SK-MEL-5 (cell line): ENCODE results near the gene BMAL1. TPM values are rescaled to one million over a fixed set of nuclear protein-coding genes. Genes with fewer than 3 reads are reported as not detected.

ENCODE experiments used
- DNase-seq: peaks from one replicate; pipeline ENCODE4 v3.0.0-alpha.2; 2016; ENCODE audit warnings: low read depth, low spot score
- in situ Hi-C: cut with HindIII; loops from 2 replicates; pipeline ENCODE4 v1.10.0; 2016; ENCODE audit warnings: low sequenced_read_pairs, high pct_unique_total_duplicates, low pct_unique_long_range_greater_than_20kb
- total RNA-seq: library from RNA; depleted of rRNA; stranded (reverse); fragments of >200 nt; shearing (Covaris generic); gene quantifications from 2 replicates; pipeline ENCODE4 v1.2.3, GENCODE V29; 2014

The BMAL1 gene
- total RNA-seq, 1 experiment from 2014 or later = 7.1 TPM

DNA sequence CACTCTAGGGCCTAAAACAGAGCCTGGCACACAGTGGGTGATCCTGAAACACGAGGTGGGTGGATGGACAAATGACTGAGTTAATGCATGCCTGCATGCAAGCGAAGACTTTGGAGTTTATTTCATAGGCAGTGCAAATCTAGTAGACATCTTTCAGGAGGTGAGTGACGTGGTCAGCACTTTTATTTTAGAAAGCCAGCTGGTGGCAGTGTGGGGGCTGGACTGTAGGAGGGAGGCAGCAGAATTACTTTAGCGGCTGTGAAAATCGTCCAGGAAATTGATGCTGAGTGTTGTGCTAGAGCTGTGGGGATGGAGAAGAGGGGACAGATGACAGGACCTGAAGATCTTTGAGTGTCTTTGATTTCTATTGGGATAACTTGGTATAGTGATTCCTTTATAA, 47.1 kb downstream of the BMAL1 start:
- in situ Hi-C loops = no loop called here

DNA sequence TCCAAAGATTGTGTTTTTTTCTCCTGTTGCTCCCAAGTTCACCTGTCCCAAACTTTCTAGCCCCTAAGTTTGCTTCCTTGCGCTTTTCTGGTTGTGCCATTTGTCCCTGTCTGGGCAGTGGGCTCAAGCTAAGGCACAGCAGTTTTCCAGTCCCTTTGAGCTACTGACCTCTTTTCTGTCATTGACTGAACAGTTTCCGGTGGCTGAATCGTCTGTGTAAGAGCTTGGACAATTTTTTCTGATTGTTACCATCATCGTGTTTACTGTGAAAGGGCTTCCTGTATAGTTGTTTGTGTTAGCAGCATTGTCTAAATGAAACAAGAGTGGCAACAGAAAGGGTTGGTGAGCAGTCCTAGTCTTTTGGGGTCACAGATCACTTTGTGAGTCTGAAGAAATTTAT, 49.8 kb downstream of the BMAL1 start:
- no peak for DNase-seq
- in situ Hi-C loops = no loop called here

More for the DNA sequence above, 47.1 kb downstream of the BMAL1 start:
- no peak for DNase-seq

DNA sequence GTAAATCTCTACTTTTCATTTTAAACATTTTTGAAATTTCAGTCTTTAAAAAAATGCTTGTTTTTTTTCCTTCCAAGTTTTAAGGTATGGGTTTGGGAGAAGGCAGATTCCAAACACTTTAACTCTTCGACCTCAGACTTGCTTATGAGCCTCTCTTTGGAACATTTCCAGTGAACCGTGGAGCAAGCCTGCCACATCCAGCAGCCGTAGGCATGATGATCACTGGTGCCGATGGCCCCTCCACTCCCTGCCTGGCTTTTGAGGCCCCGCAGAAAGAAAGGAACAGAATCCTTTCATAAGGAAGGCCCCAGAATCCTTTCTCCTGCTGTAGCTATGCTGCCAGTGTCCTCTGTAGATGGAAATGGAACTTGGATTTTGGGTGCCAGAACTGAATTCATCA, 50.7 kb downstream of the BMAL1 start:
- DNase-seq = no peak
- in situ Hi-C loops = no loop called here

DNA sequence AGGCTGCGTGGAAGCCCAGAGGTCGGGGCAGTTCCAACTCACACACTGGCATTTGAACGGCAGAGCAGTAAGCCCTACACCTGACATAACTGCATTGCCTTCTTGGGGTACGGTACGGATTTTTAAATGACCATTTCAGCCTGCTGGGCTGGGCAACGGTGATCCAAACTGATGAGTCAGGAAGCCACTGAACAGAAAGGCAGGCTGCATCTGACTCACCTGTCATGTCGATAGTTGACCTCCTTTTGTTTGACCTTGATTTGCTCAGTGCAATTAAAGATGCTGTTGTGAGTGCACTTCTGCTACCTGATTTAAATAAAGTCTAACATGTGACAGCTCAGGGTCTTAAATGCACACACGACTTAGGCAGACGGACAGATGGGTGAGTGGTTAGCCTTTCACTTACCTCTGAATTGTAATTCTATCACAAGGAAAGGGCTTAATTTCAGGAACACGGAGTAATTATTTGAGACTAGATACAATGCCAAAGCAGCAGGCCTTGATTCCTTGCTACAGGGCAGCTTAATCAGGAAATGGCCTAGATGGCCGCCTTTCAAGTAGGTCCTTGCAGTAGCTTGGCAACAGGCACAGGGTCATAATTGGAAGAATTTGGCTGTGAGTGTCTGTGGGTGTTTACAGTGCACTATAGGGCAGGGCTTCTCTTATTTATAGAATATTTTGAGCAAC, 52.2 kb downstream of the BMAL1 start:
- DNase-seq = no peak
- in situ Hi-C loops = no loop called here

DNA sequence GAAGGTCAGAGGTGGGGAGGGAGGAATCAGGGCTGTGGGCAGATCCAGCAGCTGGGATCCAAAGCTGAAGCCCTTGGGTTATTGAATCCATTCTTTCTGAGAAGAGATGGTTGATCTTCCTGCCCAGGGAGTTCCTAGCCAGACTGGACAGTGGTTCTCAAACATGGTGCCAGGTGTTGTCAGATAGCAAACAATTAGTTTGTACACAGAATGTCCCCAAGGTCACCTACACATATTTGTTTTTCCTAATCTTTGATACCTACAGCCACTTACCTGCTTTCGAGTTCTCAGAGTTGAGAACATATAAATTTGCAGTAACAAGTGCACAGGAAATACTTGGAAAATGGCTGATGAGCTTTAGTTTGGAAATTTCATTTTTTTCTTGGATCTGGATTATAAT, 54.5 kb downstream of the BMAL1 start:
- in situ Hi-C loops = no loop called here
- no peak for DNase-seq

DNA sequence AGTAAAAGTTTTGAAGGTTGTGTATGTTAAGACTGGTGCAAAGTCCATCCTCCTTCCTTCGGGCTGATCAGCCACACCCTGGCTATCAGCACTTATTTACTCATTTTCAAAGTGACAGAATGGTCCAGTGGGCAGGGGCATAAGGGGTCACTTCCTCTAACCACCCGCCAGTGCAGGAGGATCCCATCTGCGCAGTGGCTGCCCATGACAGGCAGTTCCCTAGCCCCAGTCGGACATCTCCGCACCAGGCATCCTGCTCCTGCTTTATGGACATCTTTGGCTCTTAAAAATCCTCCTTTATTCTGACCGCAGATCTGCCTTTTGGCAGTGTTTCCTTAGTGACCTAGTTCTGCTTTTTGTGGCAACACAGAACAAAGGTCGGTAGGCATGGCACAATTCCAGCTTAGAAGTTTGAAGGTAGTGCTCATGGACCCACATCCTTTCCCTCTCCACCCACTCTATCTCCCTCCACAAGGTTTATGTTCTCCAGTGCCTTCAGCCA, 55.9 kb downstream of the BMAL1 start:
- in situ Hi-C loops = no loop called here
- DNase-seq = no peak

DNA sequence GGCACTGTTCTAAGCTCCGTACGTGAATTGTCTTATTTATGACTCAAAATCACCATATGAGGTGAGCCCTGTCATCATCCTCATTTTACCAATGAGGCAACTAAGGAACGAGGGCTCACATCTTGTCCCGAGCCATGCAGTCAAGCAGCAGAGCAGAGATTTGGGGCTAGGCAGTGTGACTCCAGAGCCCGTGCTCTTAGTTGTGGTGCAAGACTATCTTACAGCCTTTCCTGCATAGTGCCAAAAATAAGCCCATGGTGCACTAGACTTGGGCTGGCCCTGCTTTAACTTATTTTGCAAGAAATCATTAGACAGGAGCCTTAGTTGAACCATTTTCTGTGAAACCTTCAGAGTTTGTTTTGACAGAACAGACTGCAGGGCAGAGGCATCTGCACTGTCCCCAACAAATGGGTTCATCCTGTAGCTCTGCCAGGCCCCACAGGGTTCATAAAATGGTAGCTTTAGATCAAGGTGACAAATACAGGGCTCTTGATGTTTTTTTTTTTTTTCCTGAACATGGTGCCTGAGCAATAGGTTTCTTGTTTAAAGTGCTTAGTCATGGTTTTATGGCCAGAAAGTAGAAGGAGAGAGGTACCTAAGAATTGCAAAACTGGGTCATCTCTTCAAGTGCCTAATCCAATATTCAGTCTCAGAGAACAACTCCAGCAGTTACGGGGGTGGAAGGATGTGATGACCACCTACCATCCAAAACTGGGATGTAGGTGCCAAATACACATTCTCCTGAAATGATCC, 56.6 kb downstream of the BMAL1 start:
- in situ Hi-C loops = no loop called here
- DNase-seq = no peak

DNA sequence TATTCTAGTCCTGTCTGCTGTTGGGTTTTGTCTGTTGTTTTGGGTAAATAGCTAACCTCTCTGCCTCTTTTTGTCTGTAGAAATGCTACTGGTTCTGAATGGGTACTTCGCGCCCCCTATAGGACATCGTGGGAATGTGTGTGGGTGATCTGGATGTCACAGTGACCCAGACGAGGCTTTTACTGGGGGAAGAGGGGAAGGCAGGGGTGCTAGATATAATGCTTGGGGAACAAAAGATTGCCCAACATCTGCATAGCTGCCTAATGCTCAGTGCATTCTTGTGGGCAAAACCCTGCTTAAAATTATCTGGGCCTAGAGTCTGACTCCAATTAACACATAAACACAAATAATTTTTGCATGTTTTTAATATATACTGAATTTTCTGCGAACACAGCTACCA, 57.7 kb downstream of the BMAL1 start:
- peak; percentile 79 for DNase-seq
- in situ Hi-C loops = no loop called here

DNA sequence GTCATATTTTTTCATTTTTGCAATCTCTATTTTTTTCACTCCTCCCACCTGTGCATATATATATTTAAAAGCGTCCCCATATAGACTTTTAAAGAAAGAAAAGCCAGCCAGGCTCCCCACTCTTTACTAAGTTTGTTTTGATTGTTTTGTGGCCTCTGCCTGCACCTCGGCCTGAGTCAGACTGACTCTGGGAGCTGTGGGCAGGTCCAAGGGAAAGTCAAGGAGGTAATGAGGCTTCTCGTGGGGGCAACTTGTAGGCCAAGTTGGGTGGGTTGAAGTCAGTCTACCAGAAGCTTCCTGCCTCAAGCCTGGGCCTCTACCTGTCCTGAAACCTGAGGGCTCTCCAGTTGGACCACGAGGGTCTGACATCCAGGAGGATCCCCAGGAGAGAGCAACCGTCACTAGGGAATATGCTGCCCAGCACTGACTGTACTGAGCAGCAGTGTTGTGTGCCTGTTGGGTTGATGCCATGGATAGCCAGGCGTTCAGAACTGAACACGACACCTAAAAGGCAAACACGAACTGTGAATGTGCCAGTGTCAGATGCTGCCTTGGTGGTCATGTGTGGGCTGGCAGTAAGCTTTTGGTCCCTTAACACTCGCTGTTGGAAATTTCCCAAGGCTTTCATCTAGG, 58.8 kb downstream of the BMAL1 start:
- DNase-seq = no peak
- in situ Hi-C loops = no loop called here

DNA sequence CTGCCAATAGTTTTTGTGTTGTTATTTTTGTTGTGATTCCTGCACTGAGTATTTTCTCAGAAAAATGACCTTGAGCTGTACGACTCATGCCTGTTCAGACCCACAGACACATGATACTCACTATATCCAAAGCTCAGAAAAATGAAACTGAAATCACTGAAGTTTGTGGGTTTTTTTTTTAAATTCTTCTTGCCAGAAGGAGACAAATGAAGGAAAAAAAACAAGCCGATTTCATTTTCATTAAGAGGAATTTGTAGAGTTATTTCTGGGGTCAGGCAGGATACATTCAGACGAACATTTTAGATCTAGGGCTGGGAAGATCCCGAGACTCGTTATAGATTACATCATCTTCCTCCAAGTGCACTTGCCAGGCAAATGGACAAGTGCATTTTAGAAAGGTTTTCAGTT, 60.4 kb downstream of the BMAL1 start:
- in situ Hi-C loops = no loop called here
- DNase-seq = peak; percentile 34

DNA sequence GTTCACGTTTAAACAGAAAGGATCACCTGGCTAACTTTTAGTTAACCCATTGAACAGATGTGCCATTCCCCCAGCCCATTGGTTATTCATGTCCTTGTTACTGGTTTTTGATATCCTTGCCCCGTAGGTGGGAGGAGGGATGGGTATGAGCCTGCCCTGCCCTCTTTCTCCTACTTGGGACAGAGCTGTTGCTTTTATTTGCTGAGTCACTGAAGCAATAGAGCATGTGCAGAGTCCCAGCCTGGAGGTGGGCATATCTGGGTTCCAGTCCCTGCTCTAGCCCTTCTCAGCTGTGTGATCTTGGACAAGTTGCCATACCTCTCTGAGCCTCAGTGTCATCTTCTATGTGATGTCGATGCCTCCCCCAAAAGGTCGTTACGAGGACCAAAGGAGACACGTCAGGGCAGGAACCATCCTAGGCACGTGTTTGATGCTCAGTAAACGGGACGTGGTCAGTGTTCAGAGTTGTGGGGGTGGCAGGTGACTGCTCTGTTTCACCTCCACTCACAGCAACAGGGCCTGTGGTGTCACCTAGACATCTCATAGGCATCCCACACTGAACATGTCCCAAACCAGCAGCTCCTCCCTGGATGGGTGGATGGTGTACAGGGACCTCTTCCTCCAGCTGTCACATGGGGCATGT, 61.0 kb downstream of the BMAL1 start:
- in situ Hi-C loops = no loop called here
- peak; percentile 27 for DNase-seq

DNA sequence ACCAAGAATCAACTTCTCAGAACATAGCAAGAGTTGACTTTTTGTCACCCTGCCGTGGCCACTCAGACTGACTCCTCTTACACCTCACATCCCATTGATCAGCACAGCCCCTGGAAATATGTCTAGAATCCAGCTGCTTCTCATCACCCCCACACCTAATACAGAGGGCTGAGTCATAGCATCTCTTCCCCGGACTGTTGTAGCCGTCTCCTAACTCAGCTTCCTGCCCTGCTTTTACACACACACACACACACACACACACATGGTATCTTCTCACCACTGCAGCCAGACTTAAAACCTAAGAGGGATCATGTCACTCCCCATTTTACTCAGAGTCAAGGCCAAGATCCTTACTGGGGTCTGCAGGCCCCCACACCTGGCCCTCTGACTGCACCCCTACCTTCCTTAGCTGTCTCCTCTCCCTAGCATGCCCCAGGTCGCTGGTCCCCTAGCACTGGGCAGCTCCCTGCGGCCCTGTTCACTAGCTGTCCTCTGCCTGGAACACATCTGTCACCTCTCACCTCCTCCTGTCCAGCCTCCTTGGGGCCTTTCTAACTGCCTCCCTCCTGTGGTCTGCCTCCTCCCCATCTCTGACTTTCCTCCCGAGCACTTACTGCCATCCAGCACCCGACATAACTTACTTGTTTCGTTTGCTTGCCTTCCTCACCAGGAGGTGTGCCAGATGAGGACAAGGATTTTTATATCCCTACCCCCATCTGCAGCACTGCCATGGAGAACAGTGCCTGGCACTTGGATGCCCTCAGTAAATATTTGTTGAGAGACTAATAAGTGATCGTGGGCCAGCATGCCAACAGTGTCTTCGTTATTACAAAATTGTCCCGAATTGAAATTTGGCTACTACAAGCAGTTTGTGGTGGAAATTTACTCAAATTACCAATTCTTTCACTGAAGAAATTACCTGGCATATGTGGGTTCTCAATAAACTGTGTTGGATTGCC, 61.9 kb downstream of the BMAL1 start:
- in situ Hi-C loops = no loop called here
- DNase-seq = no peak

DNA sequence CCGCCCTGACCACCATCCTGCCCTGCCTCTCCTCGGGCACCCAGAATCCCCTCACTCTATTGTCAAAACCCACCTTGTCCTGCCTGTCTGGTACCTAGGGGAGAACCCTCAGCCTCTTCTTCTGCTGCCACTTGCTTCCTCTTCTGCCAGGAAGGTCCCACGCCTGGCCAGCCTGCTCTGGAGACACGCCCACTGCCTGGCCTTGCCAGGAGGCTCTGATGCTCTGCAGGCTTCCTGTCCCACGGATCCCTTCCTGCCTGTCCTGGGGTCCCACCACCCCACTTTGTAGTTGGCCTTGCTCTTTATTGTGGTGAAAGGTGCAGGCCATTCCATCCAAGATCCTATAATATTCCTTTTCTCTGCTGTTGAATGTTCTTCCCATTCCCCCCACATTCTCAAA, 63.4 kb downstream of the BMAL1 start:
- in situ Hi-C loops = no loop called here
- no peak for DNase-seq

DNA sequence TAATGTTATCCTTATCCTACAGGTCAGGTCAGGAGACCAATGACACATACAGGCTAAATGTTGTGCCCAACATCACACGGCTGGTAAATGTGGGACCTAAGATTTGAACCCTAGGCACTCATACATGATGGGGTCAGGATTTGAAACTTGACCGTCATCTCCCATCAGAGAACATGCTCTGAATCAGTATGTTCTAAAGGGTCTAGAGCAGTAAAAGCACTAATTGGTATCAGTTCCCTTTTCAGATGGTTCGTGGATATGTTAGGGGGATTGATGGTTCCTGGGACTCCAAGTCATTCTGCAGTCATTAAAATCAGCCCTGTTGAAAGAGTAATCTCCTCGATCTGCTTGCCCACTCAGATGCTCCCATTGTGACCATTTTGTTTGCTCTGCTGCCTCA, 65.5 kb downstream of the BMAL1 start:
- in situ Hi-C loops = no loop called here

DNA sequence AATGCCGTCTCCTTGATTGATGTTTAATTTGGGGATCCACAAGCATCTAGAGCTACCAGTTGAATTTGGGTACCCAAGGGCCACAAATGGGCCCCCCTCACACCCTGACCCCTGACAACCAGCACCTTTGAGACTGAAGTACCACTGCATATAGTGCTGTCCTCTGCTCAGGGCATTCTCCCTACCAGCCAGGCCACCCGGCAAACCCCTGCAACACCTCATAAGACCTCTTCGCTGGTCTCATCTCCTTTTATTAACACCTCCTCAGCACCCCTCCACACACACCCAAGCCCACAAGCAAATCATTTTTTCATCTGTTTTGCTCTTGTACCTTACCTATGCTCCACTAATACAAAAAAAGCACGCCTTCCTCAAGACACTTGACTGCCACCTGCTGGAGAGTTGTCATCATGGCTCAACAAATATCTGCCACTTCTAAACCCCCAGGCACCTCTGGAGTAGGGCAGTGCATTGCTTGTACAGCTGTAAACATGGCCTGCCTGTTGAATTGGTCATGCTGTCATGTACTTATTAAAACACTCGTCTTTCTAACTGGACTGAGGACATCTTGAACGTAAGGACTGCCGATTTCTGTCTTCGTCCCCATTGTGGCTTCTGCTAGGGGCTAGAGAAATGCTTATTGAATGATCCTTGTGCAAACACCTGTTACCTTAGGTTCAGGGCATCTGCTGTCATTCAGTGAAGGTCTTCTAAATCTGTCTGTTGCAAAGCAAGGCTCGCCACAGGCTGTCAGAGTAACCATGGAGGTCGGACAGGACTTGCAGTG, 66.5 kb downstream of the BMAL1 start:
- in situ Hi-C loops = no loop called here
- peak; percentile 84 for DNase-seq

More for the DNA sequence above, 65.5 kb downstream of the BMAL1 start:
- no peak for DNase-seq

DNA sequence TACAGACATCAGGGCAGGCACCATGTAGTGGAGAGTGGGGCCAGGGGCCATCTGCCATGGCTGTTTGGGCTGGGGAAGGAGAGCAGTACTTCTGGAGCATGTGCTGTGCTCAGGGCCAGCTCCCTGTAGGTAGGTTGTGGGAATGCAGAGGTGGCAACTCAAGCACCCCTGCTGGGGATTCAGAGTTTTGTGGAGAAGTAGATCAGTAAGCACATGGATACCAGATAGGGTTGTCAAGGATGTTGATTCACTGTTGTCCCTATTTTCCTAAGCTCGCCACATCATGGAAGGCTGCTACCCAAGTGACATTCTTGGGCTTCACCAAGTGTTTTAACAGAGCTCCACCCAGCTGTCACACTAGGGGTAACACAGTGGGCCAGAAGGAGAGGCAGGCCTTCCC, 67.2 kb downstream of the BMAL1 start:
- in situ Hi-C loops = no loop called here
- DNase-seq = no peak
